ENCODE measurements around the gene PIGBOS1.
A peak's percentile ranks its signal among the peaks of the same experiment; 100 is the strongest.
"Not testable (repeated sequence)": the region's sequence is repeated elsewhere in the genome, so short reads cannot be mapped to it uniquely, and the experiment has no call there.

The PIGBOS1 gene

DNA sequence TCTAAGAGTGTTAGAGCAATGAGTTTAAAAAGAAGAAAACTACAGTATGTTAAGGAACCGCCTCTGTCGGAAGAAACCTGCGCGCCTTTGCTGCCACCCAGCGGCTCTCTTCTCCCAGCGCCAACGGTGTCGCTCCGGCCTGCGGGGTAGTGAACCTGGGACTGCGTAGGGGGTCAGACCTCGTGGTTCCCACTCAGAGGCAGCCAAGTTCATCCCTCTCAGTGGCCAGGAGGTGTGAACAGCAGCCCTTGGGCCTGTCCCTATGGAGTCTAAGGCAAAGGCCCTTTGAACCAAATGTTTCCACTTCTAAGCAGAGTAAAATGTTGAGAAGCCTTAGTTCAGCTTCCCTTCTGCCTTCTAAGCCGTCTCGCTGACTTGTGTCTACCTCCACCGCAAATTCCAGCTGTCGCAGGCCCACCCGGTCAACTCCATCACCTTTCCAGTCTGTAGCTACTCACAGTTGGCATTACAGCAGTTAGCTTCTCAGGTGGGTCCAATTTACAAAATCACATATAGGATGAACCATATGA lies 28.3 kb downstream of the PIGBOS1 start:
- DNase-seq = peak; percentile 53 to 61

DNA sequence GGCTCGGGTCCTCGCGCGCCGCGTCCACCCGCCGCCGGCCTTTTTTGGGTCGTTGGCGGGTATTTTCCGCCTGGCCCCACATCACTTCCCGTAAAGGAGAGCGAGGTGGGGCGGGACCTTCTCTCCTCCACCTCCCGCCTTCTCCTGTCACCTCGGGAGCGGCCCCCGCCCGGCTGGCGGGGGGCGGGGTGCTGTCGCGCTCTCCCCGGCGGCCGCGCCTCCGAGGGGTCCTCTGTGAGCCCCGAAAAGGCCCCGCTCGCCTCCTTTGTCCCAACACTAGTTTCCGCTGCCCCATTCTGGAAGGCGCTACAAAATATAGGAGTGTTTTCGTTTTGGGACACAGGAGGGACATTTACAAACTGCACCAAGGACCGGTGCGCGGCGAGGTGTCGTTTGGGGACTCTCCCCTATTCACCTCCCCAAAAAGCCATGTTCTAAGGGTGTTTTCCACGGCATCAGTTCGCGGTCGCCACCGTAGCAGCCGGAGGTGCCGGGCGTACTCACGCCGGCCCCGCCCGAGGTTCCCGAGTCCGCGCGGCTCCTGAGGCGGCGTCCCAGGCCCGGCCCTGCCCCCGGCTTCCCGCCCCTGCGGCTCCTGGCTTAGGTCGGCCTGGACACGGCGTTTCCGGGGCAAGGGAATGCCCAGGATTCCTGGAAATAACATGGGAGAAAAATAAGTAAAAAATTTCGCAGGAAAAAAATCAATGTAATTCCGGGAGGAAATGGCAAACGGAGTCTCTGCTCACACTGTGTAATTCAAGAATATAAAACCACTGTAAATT lies 29.0 kb downstream of the PIGBOS1 start, which contains the start of gene RAB27A:
Gene RAB27A (minus strand): TSS at position 68 of the 782 bp plus-strand sequence. CDS start 54,879 bp downstream, outside the sequence.
- peak in 1 of 2 donors; percentile 53 for DNase-seq

DNA sequence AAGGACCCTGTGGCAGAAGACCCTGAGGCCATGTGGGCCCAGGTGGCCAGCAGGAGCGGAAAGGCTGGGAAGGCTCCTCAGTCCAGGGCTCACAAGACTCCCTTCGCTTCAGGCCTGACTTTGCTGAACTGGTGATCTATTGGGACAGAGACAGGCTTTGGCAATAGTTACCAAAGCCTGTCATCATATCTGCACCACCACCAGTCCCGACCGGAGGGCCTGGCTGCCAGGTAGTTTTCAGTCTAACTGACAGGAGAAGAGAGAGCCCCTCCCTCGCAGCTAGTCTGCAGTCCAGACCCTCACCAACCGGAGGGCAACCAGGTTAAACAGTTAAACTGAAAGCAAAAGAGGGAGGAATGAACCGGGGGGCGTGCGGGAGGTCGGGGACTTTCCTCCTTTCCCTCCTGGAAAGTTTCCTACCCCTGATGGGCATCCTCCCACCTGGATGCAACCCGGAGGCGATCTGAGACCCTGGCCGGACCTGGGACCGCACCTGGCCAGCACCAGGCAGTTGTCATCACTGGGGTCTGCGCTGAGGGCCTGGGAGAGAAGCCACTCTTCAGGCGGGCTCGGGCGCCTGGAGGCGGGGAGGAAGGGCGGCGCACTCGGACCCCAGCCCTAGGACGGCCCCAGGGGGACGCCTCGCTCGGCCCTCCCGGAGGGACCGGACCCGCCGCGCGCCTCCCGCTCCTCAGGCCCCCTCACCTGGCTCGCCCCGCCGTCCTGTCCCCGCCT lies 29.7 kb downstream of the PIGBOS1 start:
- DNase-seq = peak in 1 of 2 donors; percentile 42

DNA sequence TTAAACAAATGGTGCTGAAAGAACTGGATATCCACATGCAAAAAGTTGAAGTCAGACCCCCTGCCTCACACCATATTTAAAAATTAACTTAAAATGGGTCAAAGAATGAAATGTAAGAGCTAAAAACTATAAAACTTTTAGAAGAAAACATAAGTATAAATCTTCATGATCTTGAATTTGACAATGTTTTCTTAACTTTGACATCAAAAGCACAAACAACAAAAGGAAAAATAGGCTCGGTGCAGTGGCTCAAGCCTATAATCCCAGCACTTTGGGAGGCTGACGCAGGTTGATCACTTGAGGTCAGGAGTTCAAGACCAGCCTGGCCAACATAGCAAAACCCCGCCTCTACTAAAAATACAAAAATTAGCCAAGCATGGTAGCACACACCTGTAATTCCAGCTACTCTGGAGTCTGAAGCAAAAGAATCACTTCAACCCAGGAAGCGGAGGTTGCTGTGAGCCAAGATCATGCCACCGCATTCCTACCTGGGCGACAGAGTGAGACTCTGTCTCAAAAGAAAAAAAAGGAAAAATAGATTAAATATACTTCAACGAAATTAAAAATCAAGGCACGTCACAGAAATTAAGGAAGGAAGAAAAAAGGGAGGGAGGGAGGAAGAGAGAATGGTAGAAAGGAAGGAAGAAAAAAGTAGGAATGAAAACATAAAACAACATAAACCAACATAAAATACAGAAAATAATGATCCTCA lies 30.8 kb downstream of the PIGBOS1 start:
- no peak for DNase-seq

DNA sequence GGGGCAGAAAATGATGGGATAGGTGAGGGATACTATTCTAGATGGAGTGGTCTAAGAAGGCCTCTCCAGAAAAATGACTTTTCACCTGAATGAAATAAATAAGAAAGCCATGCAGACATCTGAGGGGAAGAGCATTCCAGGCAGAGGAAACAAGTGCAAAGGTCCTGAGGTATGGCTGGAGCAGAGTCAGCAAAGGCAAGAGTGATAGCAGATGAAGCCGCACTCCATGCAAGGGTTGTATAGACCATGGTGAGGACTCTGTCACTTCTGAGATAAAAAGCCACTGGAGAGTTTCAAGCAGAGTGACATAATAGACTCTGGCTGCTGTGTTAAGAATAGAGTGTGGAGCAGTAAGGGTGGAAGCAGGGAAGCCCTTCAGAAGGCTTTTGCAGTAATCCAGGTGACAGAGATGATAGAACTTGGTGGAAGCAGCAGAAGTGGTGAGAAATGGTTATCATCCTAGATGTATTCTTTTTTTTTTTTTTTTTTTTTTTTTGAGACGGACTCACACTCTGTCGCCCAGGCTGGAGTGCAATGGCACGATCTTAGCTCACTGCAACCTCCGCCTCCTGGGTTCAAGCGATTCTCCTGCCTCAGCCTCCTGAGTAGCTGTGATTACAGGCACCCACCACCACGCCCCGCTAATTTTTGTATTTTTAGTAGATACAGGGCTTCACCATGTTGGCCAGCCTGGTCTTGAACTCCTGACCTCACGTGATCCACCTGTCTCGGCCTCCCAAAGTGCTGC lies 32.3 kb downstream of the PIGBOS1 start:
- DNase-seq = not testable (repeated sequence)

DNA sequence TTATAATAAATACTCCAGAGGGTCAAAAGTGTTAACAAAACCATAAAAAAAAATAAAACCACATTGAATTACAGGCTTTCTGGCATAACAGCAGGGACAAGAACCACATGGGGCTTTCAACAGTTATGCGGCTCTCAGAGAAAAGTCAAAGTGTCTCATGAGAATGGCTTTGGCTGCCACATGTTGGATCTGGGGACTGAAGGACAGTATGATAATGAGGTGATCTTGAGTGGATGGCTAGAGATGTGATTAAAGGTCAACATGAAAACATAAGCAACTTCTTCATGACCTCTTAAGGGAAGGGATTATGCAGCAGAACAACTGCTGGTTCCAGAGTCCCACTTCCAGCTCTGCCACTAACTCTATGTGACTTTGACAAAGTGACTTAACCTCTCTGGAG lies 34.5 kb downstream of the PIGBOS1 start:
- no peak for DNase-seq

DNA sequence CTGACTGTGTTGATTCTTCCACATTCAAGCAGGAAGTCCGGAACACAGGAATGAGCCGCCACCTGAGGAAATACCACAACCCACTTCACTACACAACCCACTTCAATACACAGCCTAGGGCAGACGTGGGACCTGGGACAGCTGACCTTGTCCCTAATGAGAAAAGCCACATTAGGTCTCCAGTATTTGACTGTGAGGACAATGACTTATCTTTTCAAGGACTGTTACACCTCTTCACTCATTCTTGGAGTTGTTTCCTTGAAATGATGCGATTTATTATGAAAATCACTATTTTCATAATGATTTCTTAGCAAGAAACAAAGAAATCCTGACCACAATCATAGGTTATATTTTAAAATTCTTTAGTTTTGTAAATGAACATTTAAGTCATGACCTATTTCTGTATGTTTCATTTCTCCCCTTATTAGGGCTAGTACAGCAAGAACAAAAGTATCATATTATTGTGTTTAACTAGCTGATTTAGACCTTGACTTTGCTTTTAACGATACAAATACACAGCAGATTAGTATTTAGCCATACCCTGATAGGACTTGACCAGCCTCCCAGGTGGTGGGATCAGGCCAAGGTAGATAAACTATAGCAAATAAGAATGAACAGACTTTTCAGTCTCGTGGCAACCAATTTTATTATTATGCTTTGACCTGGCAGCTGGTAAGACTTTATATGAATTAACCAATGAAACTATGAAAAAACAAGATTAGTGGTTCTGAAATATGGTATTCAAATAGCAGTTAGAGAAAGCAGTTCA lies 35.4 kb downstream of the PIGBOS1 start:
- DNase-seq = no peak

DNA sequence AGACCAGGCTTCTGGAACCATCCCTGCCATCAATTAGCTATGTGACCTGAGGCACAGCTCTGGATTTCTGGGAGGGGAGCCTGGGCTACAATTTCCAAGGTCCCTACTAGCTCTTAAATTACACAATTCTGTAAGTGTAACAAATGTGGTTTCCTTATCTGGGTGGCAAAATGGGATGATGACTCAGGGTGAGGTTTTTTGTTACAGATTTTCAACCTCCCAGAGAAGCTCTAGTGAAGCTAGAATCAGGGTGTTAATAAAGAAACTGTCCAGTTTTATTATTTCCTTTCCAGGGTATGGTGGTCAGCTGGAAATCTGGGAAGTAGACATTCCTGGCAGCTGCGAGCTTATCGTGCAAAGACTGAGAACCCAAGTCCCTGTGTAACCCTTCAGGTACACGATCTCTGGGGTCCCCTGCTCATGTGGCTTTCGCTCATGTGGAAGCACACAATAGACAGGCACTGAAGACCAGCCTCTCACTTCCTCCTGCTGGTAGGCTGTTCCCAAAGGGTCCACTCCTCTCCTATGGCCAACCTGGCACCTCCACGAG lies 36.6 kb downstream of the PIGBOS1 start:
- DNase-seq = peak; percentile 20 to 65

DNA sequence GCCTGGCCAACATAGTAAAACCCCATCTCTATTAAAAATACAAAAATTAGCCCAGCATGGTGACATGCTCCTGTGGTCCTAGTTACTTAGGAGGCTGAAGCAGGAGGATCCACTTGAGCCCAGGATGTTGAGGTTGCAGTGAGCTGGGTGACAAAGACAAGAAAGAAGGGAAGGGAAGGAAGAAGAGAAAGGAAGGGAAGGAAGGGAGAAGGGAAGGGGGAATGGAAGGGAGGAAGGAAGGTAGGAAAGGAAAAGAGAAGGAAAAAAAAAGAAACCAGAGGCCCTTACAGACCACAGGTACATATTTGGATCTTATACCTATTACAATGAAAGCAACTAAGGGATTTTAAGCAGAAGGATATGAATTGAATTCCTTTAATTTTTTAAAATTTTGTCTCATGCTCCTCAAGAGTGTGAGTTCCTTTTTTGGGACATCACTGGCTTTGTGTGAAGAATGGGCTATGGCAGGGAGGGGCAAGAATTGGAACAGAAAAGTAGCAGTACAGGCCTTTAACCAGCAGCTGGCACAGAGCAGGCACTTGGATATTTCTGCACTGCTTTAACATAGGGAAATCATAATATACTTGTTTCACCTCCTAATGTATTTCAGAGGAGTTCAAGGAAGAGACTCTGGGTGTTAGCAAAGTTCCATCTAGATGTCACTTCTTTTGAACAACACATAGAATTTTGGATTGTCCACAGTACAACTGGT lies 37.2 kb downstream of the PIGBOS1 start:
- DNase-seq = no peak

DNA sequence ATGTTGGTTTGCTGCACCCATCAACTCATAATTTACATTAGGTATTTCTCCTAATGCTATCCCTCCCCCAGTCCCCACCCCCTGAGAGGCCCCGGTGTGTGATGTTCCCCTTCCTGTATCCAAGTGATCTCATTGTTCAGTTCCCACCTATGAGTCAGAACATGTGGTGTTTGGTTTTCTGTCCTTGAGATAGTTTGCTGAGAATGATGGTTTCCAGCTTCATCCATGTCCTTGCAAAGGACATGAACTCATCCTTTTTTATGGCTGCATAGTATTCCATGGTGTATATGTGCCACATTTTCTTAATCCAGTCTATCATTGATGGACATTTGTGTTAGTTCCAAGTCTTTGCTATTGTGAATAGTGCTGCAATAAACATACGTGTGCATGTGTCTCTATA lies 38.3 kb downstream of the PIGBOS1 start:
- DNase-seq = not testable (repeated sequence)

DNA sequence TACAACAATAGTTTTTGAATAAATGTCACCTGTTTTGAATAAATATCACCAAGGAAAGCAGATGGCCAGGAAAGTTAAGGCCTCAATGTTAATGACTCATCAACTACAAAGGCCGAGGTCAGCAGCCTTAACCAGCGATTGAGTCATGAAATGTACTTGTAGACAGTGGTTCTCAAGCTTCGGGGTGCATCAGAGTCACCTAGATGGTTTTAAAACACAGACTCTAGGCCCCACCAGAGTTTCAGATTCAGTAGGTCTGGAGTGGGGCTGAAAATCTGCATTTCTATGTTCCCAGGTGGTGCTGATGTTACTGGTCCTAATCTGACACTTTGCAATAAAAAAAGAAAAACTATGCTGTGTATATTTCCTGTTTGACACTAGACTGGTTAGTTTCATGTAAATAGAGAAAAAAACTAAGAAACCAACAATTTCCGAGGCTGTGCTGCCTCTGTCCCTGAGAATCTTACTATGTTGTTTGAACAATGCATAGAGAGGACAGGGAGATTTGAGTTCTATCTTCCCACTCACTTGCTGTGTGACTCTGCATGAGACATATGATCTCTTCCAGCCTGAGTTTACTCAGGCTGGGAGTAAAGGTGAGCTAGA lies 39.1 kb downstream of the PIGBOS1 start:
- DNase-seq = peak; percentile 14 to 76

DNA sequence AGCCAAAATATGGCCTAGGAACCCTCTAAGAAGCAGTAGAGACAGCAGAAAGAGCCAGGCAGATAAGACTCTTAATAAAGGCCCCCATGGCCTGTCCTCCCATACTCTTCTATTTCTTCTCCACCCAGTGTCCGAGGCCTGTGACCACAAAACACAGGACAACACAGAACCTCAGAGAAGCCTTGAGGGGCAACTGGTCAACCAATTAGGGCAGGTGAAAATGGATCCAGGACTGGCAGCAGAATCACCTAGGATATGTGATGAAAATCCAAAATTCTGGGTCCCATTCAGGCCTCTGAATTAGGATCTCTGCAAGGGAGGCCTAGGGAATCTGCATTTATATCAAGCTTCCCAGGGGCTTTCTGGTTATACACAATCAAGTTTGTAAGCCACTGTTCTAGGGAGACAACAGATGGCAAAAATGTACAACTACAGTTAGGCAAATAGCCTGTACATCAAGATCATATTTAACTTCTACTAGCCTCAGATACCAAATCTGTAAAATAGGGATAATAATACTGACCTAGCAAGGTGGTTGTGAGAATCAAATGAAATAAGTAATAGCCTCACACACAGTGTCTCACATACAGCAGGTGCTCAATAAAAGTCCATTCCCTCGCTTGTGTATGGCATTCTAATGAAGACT lies 39.7 kb downstream of the PIGBOS1 start:
- no peak for DNase-seq

DNA sequence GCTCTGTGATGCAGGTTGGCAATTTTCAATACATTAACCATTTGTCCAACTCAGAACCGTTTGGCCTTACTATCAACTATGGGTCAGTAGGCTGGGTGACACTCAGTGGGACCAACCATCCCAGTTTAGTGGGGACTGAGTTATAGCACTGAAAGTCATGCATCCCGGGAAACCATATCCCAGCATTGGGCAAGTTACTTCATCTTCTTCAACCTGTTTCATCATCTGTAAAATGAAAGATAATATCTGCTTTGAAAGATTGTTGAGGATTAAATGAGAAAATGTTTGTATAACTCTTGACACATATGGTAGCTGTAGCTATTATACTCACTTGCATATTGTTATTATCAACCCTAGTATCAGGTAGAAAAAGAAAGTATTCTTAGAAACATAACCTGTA lies 41.2 kb downstream of the PIGBOS1 start:
- DNase-seq = no peak

DNA sequence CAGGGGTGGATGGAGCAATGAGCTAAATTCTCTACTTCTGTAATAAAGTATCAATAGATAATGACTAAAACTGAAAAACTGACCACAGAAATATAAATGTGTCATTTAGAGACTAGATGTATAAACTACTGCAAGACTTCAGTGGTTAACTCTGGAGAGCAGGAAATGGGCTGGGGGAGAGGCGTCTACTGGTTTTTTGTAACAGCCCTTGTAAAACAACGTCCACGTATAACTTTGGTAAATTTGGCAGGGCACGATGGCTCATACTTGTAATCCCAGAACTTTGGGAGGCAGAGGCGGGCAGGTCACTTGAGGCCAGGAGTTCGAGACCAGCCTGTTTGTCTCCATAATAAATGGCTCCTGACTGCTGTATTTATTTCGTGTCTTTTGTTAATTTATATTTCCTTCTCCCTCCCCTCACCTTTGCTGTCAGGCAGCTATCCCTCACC lies 41.8 kb downstream of the PIGBOS1 start:
- peak in 1 of 2 donors; percentile 78 for DNase-seq

DNA sequence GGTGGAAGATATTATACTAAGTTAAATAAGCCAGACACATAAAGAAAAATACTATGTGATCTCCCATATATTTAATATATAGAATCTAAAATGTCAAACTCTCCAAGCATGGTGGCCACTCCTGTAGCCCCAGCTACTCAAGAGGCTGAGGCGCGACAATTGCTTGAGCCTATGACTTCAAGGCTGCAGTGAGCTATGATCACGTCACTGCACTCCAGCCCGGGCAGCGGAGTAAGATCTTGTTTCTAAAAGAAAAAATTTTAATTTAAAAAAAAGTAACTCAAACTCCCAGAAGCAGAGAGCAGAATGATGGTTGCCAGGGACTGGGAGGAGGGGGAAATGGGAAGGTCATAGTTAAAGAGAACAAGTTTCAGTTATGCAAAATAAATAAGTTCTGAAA lies 42.6 kb downstream of the PIGBOS1 start:
- no peak for DNase-seq

DNA sequence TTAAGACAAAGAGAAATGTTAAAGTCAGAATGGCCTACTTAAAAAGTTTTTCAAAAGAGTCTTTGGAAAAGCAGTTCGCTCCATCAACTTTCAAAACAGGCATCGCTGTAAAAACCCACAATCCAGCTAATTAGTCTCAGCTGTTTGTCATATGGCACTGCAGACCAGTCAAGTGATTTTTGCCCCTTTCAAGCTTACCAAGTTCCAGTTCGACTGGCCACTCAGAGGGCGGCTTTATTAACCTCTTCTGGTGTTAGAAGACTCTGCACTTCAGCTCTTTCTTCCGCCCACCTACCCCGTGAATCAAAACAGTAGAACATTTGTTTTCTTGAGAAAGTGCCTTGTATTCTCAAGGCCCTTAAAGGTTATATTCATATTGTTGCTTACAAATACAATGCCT lies 48.6 kb downstream of the PIGBOS1 start:
- no peak for DNase-seq

DNA sequence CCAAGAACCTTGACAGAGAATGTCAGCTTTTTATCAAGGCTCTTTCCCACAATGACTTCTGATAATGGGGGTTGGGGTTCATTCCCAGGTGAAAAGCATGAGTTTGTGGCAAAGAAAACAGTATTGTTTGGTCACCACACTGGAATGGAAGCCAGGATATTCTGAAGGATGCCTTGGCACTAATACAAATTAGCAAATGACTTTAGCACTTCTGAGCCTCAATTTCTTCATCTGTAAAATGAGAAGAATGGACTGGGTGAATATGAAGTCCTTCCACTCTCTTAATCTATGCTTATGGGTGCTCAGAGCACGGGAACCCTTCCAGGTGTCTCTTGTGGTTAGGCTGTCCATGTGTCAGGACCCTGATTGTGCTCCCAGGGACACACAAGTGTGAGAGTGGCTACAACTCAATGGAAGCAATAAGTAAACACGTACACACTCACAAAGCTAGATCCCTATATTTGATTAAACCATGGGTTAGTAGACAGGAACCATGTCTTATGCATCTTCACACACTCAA lies 50.7 kb downstream of the PIGBOS1 start:
- DNase-seq = no peak

DNA sequence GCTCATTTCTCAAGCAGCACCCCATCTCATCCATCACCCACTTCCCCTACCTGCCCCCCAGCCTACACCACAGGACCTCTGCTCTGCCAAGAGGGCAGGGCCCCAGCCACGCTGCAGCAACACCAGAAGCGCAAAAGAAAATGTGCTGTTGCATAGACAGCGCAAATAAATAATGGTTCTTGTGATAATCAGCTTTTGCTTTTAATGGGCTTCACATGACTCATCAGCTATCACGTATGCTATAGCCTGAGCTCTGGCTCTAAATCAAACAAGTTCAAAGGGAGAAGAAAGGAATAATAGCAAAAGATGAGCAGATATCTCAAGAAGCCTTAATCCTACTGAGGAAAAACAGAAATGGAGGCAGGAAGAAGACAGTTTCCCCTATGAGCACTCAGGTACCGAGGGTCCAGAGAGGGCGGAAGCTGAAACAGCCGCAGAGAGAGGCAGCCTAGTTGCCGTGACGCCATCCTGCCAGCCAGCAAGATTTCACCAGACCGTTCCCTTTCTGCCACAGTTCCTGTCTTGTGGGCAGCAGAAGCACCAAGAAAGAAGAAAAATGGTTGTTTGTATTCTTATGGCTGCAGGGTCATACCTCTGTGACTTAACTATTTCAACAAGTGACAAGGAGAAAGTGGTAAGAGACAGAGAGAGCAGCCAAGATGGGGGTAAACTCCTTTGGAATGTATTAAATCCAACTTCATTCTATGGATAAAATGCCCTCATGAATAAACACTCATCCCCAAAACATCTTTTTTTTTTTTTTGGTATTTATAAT lies 51.3 kb downstream of the PIGBOS1 start:
- peak; percentile 22 to 71 for DNase-seq

Data from bone marrow (tissue), 2 donors.